NCI-H82 (cell line): ENCODE data around the gene KCNQ5.

Experiments
- DNase-seq: peaks from one replicate; lab custom pipeline; 2025; lab: John Stamatoyannopoulos, UW

Gene KCNQ5

GRCh38 chr6:72911463-72912155 is 289.7 kb downstream of the KCNQ5 start:
- DNase-seq: peak; percentile 59

GRCh38 chr6:72913797-72914196 is 291.9 kb downstream of the KCNQ5 start:
- DNase-seq: no peak

- no peak for DNase-seq
Measured at GRCh38 chr6:72916298-72916697, 294.4 kb downstream of the KCNQ5 start.

GRCh38 chr6:72916906-72917305 is 295.0 kb downstream of the KCNQ5 start:
- DNase-seq: no peak

- no peak for DNase-seq
Measured at GRCh38 chr6:72922401-72922800, 300.5 kb downstream of the KCNQ5 start.

- DNase-seq: no peak
Measured at GRCh38 chr6:72925136-72925535, 303.3 kb downstream of the KCNQ5 start.

- peak; percentile 93 for DNase-seq
Measured at GRCh38 chr6:72930556-72931132, 308.8 kb downstream of the KCNQ5 start.

GRCh38 chr6:72931325-72931887 is 309.5 kb downstream of the KCNQ5 start:
- DNase-seq: peak; percentile 76

- peak; percentile 97 for DNase-seq
Measured at GRCh38 chr6:72933233-72933632, 311.4 kb downstream of the KCNQ5 start.

- DNase-seq: no peak
Measured at GRCh38 chr6:72936766-72937559, 315.1 kb downstream of the KCNQ5 start.

GRCh38 chr6:72938104-72938503 is 316.2 kb downstream of the KCNQ5 start:
- DNase-seq: no peak

- DNase-seq: no peak
Measured at GRCh38 chr6:72939004-72939403, 317.1 kb downstream of the KCNQ5 start.

GRCh38 chr6:72940265-72940664 is 318.4 kb downstream of the KCNQ5 start:
- DNase-seq: peak; percentile 69

- no peak for DNase-seq
Measured at GRCh38 chr6:72941263-72941662, 319.4 kb downstream of the KCNQ5 start.

- DNase-seq: peak; percentile 16
Measured at GRCh38 chr6:72941751-72942150, 319.9 kb downstream of the KCNQ5 start.

- DNase-seq: peak; percentile 62
Measured at GRCh38 chr6:72943699-72944098, 321.8 kb downstream of the KCNQ5 start.

GRCh38 chr6:72944660-72945059 is 322.8 kb downstream of the KCNQ5 start:
- DNase-seq: no peak

- no peak for DNase-seq
Measured at GRCh38 chr6:72946774-72947173, 324.9 kb downstream of the KCNQ5 start.

- no peak for DNase-seq
Measured at GRCh38 chr6:72947534-72947933, 325.7 kb downstream of the KCNQ5 start.

GRCh38 chr6:72948153-72948552 is 326.3 kb downstream of the KCNQ5 start:
- DNase-seq: no peak

GRCh38 chr6:72950114-72950860 is 328.4 kb downstream of the KCNQ5 start:
- peak; percentile 78 for DNase-seq
